HG03060 (cell line): ENCODE results near the gene APAF1.
"Not testable (repeated sequence)": the region's sequence is repeated elsewhere in the genome, so short reads cannot be mapped to it uniquely, and the experiment has no call there.

ENCODE experiments used
- ATAC-seq: cut with Tn5 transposase; IDR thresholded peaks from one replicate; pipeline ENCODE4 v1.9.1; 2021; ENCODE audit warnings: low read depth, moderate number of reproducible peaks; ENCODE audit not compliant: unreplicated experiment

The APAF1 gene, protein sequence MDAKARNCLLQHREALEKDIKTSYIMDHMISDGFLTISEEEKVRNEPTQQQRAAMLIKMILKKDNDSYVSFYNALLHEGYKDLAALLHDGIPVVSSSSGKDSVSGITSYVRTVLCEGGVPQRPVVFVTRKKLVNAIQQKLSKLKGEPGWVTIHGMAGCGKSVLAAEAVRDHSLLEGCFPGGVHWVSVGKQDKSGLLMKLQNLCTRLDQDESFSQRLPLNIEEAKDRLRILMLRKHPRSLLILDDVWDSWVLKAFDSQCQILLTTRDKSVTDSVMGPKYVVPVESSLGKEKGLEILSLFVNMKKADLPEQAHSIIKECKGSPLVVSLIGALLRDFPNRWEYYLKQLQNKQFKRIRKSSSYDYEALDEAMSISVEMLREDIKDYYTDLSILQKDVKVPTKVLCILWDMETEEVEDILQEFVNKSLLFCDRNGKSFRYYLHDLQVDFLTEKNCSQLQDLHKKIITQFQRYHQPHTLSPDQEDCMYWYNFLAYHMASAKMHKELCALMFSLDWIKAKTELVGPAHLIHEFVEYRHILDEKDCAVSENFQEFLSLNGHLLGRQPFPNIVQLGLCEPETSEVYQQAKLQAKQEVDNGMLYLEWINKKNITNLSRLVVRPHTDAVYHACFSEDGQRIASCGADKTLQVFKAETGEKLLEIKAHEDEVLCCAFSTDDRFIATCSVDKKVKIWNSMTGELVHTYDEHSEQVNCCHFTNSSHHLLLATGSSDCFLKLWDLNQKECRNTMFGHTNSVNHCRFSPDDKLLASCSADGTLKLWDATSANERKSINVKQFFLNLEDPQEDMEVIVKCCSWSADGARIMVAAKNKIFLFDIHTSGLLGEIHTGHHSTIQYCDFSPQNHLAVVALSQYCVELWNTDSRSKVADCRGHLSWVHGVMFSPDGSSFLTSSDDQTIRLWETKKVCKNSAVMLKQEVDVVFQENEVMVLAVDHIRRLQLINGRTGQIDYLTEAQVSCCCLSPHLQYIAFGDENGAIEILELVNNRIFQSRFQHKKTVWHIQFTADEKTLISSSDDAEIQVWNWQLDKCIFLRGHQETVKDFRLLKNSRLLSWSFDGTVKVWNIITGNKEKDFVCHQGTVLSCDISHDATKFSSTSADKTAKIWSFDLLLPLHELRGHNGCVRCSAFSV (N-terminal part only)

GRCh38 chr12:98644712-98645571 is at the start of gene APAF1, which contains the start of gene IKBIP:
Gene APAF1, plus strand, starts transcription at chr12:98645290. Its CDS starts 3,070 bp downstream, at chr12:98648360.
Gene IKBIP, minus strand, starts transcription at chr12:98644788. Its CDS starts 87 bp downstream, at chr12:98644701.
- ATAC-seq: peak; percentile 79

- not testable (repeated sequence) for ATAC-seq
These were observed 47.8 kb upstream of the APAF1 start for GRCh38 chr12:98597313-98597712.

- ATAC-seq: no peak
These were observed 43.2 kb upstream of the APAF1 start for GRCh38 chr12:98601924-98602323.

- ATAC-seq: no peak
These were observed 38.6 kb upstream of the APAF1 start for GRCh38 chr12:98606359-98606988.

DNA sequence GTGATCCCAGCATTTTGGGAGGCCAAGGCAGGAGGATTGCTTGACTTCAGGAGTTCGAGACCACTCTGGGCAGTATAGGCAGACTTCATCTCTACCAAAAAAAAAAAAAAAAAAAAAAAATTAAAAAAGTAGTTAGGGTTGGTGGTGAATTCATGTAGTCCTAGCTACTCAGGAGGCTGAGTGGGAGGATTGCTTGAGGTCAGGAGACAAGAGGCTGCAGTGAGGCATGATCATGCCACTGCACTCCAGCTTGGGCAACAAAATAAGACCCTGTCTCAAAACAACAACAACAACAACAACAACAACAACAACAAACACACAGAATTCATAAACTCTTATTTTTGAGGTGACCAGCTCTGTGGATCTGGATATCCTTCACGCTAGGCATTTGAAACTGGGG is 34.5 kb upstream of the APAF1 start:
- no peak for ATAC-seq

DNA sequence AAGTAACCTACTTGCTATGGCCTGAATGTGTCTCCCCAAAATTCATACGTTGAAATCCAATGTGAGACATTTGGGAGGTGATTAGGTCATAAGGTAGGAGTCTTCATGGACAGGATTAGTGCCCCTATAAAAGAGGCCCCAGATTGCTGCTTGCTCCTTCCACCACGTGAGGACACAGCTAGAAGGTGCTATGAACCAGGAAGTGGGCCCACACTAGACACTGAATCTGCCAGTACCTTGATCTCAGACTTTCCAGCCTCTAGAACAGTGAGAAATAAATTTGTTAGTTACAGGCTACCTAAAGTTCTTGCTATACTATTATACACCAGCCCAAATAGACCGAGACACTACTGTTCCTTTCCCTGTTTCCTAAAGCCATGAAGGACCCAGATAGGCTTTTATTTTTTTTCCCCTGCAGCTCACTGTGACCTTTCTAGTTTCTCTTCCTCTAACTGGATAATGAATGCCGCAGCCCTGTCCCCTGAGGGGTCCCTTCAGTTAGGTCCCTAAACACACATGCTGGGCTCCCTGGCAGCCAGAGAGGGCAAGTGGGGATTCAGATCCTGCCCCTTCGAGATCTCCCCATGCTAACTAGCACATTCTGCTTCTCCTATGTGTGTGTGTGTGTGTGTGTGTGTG is 32.3 kb upstream of the APAF1 start:
- peak; percentile 76 for ATAC-seq

DNA sequence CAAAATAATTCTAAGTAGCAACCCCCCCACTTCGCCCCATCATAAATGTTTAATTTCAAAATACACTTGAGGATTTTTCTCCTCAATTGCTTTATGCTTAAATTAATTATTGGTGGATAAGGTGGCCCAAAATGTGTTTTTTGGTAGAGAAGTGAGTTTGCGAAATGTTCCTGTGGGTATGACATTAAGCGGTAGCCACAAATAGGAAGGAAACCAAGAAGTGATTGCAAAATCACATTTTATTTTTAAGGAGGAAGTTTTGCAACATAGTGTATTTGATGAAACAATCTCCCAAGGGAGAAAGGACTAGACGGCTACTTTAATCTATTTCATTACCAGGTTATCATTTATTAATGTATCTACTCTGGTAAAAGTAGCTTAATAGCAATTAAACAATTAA is 26.1 kb upstream of the APAF1 start:
- ATAC-seq: no peak

- peak; percentile 91 for ATAC-seq
These were observed 9.3 kb upstream of the APAF1 start for GRCh38 chr12:98635657-98636323.

DNA sequence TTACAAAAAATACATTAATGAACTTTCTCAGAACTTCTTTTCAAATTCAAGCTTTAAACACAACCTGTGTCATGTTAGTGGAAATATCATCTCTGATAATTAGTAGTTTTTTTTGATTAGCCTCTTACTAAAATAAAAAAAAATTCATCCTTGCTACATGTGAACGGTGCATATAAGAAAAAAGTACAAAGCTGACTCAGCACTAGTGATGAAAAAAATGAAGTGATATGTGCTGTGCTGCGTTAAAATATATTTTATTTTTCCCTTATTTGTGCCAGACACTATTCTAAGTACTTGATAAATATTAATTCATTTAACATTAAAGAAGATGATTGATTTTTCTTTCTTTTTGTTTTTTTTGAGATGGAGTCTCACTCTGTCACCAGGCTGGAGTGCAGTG is 8.0 kb upstream of the APAF1 start:
- ATAC-seq: no peak

DNA sequence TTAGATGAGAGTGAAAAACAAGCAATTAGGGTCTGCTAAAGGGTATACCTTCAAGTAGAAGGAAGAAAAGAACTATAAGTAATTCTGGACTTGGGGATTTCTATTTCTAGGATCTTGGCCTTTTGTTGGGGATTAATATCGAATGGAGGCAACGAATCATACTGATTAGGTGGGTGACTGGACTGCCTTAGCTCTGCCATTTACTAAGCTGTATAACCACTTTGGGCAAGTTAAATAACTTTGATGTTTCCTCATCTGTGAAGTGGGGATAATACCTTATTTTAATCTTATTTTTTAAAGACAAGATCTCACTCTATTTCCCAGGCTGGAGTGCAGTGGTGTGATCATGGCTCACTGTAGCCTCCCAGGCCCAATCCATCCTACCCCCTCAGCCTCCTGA is 7.1 kb upstream of the APAF1 start:
- ATAC-seq: no peak

DNA sequence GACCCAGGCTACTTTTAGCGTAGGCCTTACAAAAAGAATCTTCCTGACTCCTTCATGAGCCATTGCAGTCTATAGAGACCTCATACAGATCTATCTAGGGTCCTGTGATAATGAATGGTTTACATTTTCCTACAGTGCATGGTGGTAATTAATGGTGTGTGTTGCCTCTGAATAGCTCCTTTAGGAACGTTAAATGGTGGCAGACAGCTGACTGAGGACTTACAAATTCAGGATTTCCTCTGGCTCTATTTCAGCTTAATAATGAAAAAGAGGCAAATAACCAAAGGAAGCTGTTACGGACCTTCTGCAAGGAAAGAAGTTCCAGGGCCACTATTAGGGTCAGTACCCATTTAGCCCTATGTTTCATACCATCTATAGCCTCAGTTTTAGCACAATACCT is 5.6 kb upstream of the APAF1 start:
- ATAC-seq: no peak

DNA sequence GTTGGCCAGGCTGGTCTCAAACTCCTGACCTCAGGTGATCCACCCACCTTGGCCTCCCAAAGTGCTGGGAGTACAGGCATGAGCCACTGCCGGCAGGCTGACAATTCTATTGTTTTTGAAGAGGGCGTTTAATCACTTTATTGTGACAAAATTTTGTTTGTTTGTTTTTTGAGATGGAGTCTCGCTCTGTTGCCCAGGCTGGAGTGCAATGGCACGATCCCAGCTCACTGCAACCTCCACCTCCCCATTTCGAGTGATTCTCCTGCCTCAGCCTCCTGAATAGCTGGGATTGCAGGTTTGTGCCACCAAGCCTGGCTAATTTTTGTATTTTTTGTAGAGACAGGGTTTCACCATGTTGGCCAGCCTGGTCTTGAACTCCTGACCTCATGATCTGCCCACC is 2.3 kb upstream of the APAF1 start:
- ATAC-seq: not testable (repeated sequence)

- peak; percentile 6 for ATAC-seq
These were observed 718 bp upstream of the APAF1 start for GRCh38 chr12:98644433-98644711.

DNA sequence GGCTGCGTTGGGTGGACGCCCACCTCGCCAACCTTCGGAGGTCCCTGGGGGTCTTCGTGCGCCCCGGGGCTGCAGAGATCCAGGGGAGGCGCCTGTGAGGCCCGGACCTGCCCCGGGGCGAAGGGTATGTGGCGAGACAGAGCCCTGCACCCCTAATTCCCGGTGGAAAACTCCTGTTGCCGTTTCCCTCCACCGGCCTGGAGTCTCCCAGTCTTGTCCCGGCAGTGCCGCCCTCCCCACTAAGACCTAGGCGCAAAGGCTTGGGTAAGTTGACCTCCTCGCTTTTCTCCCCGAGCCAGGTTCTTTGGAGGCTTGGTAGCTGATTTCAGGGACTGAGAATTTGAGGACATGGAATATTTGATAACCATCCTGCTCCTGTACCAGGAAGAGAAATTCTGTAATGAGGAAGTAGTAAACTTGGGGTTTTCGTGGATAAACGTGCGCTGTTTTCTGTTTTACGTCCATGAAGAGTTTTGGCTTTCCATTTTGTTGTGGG is 530 bp downstream of the APAF1 start:
- no peak for ATAC-seq

DNA sequence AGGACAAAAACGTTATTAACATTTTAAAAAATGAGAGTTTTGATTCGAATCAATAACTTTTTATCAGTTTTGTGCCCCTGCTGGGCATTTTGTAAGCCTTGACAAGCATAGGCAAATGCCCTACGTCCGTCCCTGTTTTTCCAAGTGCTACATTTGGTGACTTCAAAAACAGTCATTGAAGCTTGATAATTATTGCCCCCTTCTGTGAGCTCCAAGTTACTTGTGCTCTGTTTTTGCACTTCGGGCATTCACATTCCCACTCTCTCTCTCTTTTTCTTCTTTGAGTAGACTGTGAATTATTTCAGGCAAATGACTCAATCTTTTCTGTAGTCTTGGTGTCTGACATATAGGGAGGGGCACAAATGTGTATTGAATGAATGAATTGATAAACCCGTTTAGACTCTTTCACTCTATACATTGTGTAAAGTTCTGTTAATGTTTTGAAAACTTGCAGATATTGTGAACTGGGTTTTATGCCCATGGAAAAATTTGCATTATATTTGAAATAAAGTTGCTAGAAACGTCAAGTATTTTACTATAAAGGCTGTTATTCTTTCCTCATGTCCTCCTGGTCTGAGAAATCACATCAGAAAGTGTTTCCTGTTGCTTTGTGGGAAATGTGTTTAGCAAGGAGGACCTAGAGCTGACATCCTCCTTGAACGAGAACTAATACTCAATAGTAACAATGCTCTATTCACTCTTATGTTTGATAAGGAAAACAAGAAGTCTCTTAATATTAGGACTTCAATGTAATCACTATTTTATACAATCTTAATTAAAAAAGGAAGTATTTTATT is 1.4 kb downstream of the APAF1 start:
- no peak for ATAC-seq

DNA sequence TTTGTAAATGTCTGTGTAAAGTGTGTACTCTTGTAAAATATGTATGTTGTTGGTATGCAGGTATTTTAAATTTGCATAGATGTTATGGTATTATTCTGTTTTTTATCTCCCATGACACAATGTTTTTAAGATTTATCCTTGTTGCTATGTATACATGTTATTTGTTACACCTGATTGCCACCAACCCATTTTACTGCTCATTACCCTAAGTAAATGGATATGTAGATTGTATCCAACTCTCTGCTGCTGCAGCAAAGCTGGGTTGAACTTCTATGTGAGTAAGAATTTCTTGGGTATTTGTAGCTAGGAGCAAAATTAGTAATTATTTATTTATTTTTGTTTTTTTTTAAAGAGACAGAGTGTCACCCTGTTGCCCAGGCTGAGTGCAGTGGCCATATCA is 6.2 kb downstream of the APAF1 start:
- no peak for ATAC-seq

GRCh38 chr12:98653866-98654493 is 8.9 kb downstream of the APAF1 start:
- ATAC-seq: no peak
